ENCODE results near the gene MAPKAPK3.

Gene MAPKAPK3

DNA sequence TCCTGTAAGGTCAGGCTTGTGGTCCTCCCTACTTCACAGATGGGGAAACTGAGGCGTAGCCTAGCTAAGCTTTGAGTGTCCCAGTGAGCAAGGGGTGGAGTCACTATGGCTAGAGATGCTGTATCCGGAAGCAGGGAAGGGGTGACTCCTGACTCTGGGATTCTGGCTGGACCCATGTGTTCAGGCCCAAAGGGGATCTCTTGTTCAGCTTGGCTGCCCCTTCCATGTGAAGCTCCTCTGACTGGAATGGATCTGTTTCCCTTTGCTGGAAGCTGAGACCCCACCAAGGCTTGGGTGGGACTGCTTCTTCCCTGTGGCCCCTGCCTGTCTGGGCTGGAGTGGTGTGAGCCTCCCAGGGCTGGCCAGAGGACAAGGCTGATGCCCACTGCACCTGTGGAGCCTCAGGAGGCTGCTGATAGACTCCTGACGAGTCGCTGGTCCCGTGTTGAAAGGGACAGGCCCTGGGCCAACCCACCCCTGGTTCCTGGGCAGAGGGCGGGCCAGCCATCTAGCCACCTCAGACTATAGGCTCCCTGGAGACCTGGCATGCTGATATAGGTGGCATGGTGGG, 1.0 kb downstream of the MAPKAPK3 start:
- Histone ChIP-seq H3K4me1 (ENCODE audit: control insufficient read depth, insufficient read depth, low read length) (no peaks in the 10 kb centered on the region; the same call in 1 of the 2 replicates), H3K4me3 (ENCODE audit: low read length) (peak overlapping the region; percentile 63; the same call in 1 of the 2 replicates), H3K27me3 (ENCODE audit: control insufficient read depth, insufficient read depth, low read length) (peaks cover 5% of the 10 kb centered on the region; the same call in 1 of the 2 replicates), H3K27ac (ENCODE audit: low read length) (no peak overlapping the region), H3K9me3 (ENCODE audit: control insufficient read depth, insufficient read depth, low read length) (no peaks in the 10 kb centered on the region), H3K36me3 (ENCODE audit: control insufficient read depth, insufficient read depth, low read length) (no peaks in the 10 kb centered on the region)
- no peak for DNase-seq (ENCODE audit: low read depth, low spot score)
- no CpG with 5 or more reads among the region's 6 CpGs for WGBS (ENCODE audit: insufficient coverage, insufficient read length)

DNA sequence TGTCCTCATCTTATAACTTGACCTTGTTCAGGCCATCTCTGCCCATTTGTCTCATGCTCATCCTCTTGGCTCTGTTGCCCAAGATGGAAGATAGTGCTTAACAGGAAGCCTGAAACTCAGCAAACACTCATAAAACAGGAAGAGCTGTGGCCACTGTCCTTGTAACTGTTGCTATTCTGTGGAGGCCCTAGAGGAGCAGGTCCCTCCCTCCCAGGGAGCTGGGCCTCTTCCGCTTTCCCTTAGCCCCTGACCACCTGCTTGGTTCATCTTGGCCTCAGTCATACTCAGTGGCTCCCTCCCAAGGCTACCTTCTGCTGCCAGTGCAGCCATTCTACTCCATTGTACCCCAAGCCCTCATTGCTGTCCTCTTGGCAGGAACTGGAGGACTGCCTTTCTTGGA, 3.5 kb downstream of the MAPKAPK3 start:
- H3K4me1 ChIP-seq (ENCODE audit: control insufficient read depth, insufficient read depth, low read length), result no peaks in the 10 kb centered on the region; the same call in 1 of the 2 replicates
- no CpG with 5 or more reads among the region's 1 CpG for WGBS (ENCODE audit: insufficient coverage, insufficient read length)
- H3K27ac ChIP-seq (ENCODE audit: low read length), result no peak overlapping the region
- DNase-seq (ENCODE audit: low read depth, low spot score), result no peak
- H3K9me3 ChIP-seq (ENCODE audit: control insufficient read depth, insufficient read depth, low read length), result no peaks in the 10 kb centered on the region
- no peak overlapping the region for H3K4me3 ChIP-seq (ENCODE audit: low read length)
- no peaks in the 10 kb centered on the region for H3K27me3 ChIP-seq (ENCODE audit: control insufficient read depth, insufficient read depth, low read length)
- H3K36me3 ChIP-seq (ENCODE audit: control insufficient read depth, insufficient read depth, low read length), result no peaks in the 10 kb centered on the region

DNA sequence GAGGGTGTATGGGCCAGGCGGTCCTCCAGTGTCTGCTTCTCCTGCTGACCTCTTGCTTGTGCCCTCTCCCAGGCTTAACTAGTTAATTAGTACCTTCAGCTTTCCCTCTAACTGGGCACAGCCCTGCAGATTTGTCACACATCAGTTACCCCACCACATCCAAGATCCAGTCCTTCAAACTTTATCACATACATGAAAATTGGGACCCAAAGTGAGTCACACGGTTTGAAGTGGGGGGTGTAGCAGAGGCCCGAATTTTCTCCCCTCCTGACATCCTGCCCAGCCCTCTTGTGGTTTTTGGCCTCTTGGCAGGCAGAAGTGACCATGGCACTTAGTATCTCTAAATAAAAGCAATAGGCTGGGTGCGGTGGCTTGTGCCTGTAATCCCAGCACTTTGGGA, 3.9 kb downstream of the MAPKAPK3 start:
- Histone ChIP-seq H3K4me3 (ENCODE audit: low read length) (no peak overlapping the region), H3K36me3 (ENCODE audit: control insufficient read depth, insufficient read depth, low read length) (no peaks in the 10 kb centered on the region), H3K27ac (ENCODE audit: low read length) (no peak overlapping the region), H3K9me3 (ENCODE audit: control insufficient read depth, insufficient read depth, low read length) (no peaks in the 10 kb centered on the region), H3K4me1 (ENCODE audit: control insufficient read depth, insufficient read depth, low read length) (peaks cover 2% of the 10 kb centered on the region), H3K27me3 (ENCODE audit: control insufficient read depth, insufficient read depth, low read length) (no peaks in the 10 kb centered on the region)
- no CpG with 5 or more reads among the region's 4 CpGs for WGBS (ENCODE audit: insufficient coverage, insufficient read length)
- no peak for DNase-seq (ENCODE audit: low read depth, low spot score)

DNA sequence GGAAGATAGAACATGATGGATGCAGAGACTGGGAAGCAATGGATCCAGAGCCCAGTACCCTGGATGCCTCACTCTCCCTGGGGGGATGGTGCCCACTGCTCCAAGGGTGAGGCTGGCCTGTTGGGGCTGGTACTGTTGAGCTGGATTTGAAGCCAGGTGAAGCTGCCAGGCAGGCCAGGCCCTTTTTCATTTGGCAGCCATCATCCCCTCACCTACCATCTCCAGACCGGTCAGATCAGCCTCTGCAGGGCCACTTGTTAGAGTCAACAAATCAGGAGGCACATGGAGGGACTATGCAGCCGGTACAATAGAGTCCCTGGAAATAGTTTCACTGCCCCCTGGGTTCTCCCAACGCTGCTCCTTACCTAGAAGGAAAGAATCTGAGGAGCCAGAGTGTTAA, 5.9 kb downstream of the MAPKAPK3 start:
- Histone ChIP-seq H3K36me3 (ENCODE audit: control insufficient read depth, insufficient read depth, low read length) (no peaks in the 10 kb centered on the region), H3K4me3 (ENCODE audit: low read length) (no peak overlapping the region), H3K4me1 (ENCODE audit: control insufficient read depth, insufficient read depth, low read length) (peaks cover 5% of the 10 kb centered on the region), H3K9me3 (ENCODE audit: control insufficient read depth, insufficient read depth, low read length) (no peaks in the 10 kb centered on the region), H3K27me3 (ENCODE audit: control insufficient read depth, insufficient read depth, low read length) (no peaks in the 10 kb centered on the region), H3K27ac (ENCODE audit: low read length) (no peak overlapping the region)
- DNase-seq (ENCODE audit: low read depth, low spot score), result no peak
- no CpG with 5 or more reads among the region's 3 CpGs for WGBS (ENCODE audit: insufficient coverage, insufficient read length)

DNA sequence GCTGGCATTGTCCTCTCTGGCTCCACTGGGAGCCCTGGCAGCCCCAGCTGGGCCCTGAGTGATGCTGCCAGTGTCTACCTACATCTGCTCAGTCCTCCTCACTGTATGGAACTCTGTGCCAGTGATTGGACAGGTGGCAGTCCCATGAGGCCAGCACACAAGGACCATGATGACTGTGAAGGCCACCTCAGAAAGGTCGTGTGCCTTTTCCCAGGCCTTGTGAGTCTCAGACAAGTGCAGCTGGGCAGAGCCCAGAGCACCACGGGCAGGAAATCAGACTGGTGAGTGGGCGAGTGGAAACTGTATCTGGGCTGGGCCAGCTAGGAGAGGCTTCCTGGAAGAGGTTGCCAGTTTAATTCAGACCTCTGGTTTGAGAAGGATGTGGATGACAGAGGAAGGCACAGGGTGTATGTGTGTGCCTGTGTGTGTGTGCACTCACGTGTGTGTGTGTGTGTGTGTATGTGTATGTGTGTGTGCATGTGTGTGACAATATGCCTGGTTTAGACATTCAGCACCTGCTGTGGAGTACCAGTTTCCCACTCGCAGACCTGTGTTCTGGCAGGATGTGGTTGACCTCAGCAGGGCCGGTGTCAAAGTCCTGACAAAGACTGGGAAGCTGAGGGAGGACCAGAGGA, 7.0 kb downstream of the MAPKAPK3 start:
- Histone ChIP-seq H3K4me3 (ENCODE audit: low read length) (no peak overlapping the region), H3K36me3 (ENCODE audit: control insufficient read depth, insufficient read depth, low read length) (no peaks in the 10 kb centered on the region), H3K27me3 (ENCODE audit: control insufficient read depth, insufficient read depth, low read length) (no peaks in the 10 kb centered on the region), H3K27ac (ENCODE audit: low read length) (no peak overlapping the region), H3K9me3 (ENCODE audit: control insufficient read depth, insufficient read depth, low read length) (no peaks in the 10 kb centered on the region), H3K4me1 (ENCODE audit: control insufficient read depth, insufficient read depth, low read length) (peaks cover 7% of the 10 kb centered on the region)
- DNase-seq (ENCODE audit: low read depth, low spot score), result no peak
- no CpG with 5 or more reads among the region's 6 CpGs for WGBS (ENCODE audit: insufficient coverage, insufficient read length)

DNA sequence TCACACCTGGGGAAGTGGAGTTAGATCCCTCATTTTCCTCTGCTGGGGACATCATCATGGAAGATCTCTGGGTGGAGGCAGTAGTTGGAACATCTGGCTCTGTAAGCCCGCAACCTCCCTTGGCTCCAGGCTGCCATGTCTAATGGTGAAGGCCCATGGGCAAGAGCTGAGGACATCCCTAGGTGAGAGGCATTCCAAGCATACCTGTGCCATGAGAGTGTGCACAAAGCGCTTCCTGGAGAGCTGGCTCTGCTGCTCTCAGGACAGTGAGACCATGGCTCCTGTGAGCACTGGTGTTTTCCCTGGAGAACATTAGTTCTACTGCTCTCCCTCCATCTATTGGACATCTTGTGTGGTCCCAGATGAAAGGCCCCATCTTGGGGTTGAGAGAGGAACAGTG, 7.7 kb downstream of the MAPKAPK3 start:
- no peaks in the 10 kb centered on the region for H3K9me3 ChIP-seq (ENCODE audit: control insufficient read depth, insufficient read depth, low read length)
- no peaks in the 10 kb centered on the region for H3K36me3 ChIP-seq (ENCODE audit: control insufficient read depth, insufficient read depth, low read length)
- H3K4me1 ChIP-seq (ENCODE audit: control insufficient read depth, insufficient read depth, low read length), result peaks cover 9% of the 10 kb centered on the region
- H3K27me3 ChIP-seq (ENCODE audit: control insufficient read depth, insufficient read depth, low read length), result no peaks in the 10 kb centered on the region
- no CpG with 5 or more reads among the region's 2 CpGs for WGBS (ENCODE audit: insufficient coverage, insufficient read length)
- no peak for DNase-seq (ENCODE audit: low read depth, low spot score)
- H3K27ac ChIP-seq (ENCODE audit: low read length), result no peak overlapping the region
- no peak overlapping the region for H3K4me3 ChIP-seq (ENCODE audit: low read length)

DNA sequence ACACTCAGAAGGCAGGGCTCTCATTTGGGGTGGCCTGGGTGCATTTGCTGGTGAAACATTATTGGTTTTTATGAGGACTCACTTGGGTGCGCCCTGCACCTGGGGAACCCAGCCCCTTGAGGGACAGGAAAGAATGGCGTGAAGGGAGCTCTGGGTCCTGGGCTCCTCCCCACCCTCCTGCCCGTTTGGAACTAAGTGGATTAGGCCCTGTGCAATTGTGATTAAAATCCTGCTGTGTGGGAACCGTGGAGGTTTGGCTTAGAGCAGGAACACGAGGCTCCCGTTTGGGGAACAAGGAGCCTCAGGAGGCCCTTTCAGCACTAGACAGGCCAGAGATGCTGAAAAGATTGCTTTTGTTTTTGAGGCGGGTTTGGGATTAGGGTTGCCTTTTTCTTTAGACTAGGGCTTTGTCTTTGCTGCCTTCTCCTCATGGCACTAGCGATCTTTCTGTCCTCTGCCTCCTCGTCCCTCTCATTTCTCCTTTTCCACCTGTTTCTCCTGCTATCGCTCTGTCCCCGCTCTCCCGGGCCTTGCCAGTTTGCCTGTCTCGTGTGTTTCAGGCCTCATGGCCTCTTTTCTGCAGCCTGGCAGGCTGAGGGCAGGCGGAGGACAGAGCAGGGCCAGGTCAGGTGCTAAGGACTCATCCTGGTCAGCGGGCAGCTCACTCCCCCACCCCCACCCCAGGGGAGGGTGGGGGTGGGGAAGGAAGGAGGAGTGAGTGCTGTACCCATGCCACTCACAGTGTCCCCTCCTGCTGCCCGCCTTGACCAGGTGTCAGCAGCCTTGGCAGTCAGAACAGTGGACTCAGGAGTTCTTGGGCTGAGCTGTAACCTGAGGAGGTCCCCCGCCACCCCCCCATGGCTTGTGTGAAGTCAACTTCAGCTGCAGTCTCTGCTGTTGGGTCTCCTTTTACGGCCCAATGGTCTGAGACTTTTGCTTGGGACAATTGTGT, 8.6 kb downstream of the MAPKAPK3 start:
- H3K27ac ChIP-seq (ENCODE audit: low read length), result no peak overlapping the region
- H3K4me1 ChIP-seq (ENCODE audit: control insufficient read depth, insufficient read depth, low read length), result peaks cover 9% of the 10 kb centered on the region
- H3K9me3 ChIP-seq (ENCODE audit: control insufficient read depth, insufficient read depth, low read length), result no peaks in the 10 kb centered on the region
- H3K27me3 ChIP-seq (ENCODE audit: control insufficient read depth, insufficient read depth, low read length), result no peaks in the 10 kb centered on the region
- DNase-seq (ENCODE audit: low read depth, low spot score), result no peak
- H3K36me3 ChIP-seq (ENCODE audit: control insufficient read depth, insufficient read depth, low read length), result no peaks in the 10 kb centered on the region
- no CpG with 5 or more reads among the region's 18 CpGs for WGBS (ENCODE audit: insufficient coverage, insufficient read length)
- no peak overlapping the region for H3K4me3 ChIP-seq (ENCODE audit: low read length)

DNA sequence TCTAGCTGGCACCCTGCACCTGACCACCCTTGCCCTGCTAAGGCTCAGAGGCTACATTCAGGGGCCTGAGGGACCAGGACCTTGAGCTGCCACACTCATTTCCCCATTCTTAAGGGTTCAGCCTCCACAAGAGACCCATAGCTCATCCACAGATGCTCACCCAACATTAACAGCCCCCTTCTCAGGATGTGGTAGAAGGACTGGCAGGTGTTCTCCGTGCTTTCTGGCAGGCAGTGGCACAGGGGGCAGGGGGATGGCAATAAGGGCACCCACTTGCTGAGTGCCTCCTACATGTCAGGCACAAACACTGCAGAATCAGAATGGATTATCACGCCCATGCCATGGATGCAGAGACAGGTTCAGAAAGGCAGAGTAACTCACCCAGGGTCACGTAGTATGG, 9.4 kb downstream of the MAPKAPK3 start:
- Histone ChIP-seq H3K9me3 (ENCODE audit: control insufficient read depth, insufficient read depth, low read length) (no peaks in the 10 kb centered on the region), H3K4me3 (ENCODE audit: low read length) (no peak overlapping the region), H3K36me3 (ENCODE audit: control insufficient read depth, insufficient read depth, low read length) (0 out of 2 replicates have a peak, but pooled peaks cover 2% of the 10 kb centered on the region), H3K27ac (ENCODE audit: low read length) (no peak overlapping the region), H3K27me3 (ENCODE audit: control insufficient read depth, insufficient read depth, low read length) (no peaks in the 10 kb centered on the region), H3K4me1 (ENCODE audit: control insufficient read depth, insufficient read depth, low read length) (peaks cover 9% of the 10 kb centered on the region)
- no CpG with 5 or more reads among the region's 3 CpGs for WGBS (ENCODE audit: insufficient coverage, insufficient read length)
- DNase-seq (ENCODE audit: low read depth, low spot score), result no peak

DNA sequence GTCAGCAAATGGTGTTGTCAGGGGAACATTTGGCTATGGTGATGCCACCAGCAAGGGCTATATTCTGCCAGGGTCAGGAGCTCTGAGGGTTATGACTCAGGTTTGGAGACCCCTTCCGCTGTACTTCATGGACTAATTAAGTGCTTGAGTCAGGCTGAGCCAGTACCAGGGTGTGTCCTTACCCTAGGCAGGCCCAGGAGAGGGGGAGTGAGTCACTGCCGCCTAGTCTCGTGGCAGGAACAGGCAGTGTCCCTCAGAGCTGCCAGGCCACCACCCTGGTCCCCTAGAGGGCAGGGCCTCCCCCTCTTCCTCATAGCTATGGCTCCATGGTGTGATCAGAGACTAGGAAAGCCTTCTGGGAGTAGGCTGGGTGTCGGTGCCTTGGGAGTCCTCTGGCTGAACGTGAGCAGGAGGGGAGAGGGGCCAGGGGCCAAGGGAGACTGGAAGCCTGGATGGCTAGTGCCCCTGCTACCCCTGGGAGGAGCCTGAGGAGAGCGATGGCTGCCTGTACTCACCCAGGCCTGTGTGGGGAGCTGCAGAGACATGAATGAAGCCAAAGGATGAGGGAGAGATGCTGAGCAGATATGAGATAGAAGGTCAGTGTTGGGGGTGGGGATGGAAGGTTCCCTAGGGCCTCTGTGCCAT, 10.6 kb downstream of the MAPKAPK3 start:
- H3K36me3 ChIP-seq (ENCODE audit: control insufficient read depth, insufficient read depth, low read length), result 0 out of 2 replicates have a peak, but pooled peaks cover 2% of the 10 kb centered on the region
- no peaks in the 10 kb centered on the region for H3K9me3 ChIP-seq (ENCODE audit: control insufficient read depth, insufficient read depth, low read length)
- H3K4me1 ChIP-seq (ENCODE audit: control insufficient read depth, insufficient read depth, low read length), result peaks cover 9% of the 10 kb centered on the region
- no CpG with 5 or more reads among the region's 6 CpGs for WGBS (ENCODE audit: insufficient coverage, insufficient read length)
- H3K4me3 ChIP-seq (ENCODE audit: low read length), result no peak overlapping the region
- DNase-seq (ENCODE audit: low read depth, low spot score), result no peak
- no peaks in the 10 kb centered on the region for H3K27me3 ChIP-seq (ENCODE audit: control insufficient read depth, insufficient read depth, low read length)
- no peak overlapping the region for H3K27ac ChIP-seq (ENCODE audit: low read length)

DNA sequence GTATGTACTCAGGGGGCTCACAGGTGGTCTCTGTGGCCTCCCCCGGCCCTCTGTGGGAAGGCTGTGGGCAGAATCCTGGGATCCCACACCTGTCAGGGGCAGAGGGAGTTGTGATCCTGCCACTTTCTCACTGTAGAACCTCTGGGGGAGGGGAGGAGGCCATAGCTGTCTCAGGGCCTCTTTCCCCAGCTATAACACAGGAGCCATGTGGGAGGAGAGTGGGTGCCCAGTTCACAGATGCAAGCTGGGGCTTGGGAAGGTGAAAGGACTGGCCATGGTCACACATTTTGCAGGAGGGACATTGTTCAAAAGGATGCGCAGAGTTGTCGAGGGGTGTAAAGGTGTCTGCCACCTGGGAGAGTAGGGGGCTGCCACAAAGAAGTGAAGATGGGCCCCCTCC, 11.7 kb downstream of the MAPKAPK3 start:
- 0 out of 2 replicates have a peak, but pooled peaks cover 2% of the 10 kb centered on the region for H3K36me3 ChIP-seq (ENCODE audit: control insufficient read depth, insufficient read depth, low read length)
- H3K27ac ChIP-seq (ENCODE audit: low read length), result no peak overlapping the region
- no peak for DNase-seq (ENCODE audit: low read depth, low spot score)
- no CpG with 5 or more reads among the region's 3 CpGs for WGBS (ENCODE audit: insufficient coverage, insufficient read length)
- H3K9me3 ChIP-seq (ENCODE audit: control insufficient read depth, insufficient read depth, low read length), result no peaks in the 10 kb centered on the region
- H3K27me3 ChIP-seq (ENCODE audit: control insufficient read depth, insufficient read depth, low read length), result no peaks in the 10 kb centered on the region
- H3K4me3 ChIP-seq (ENCODE audit: low read length), result no peak overlapping the region
- H3K4me1 ChIP-seq (ENCODE audit: control insufficient read depth, insufficient read depth, low read length), result peaks cover 9% of the 10 kb centered on the region

Measured in iPS DF 6.9 (cell line).